AG04450 (cell line): Measurements from ENCODE around the gene CENPO. TPM values are rescaled to one million over a fixed set of nuclear protein-coding genes. Genes with fewer than 3 reads are reported as not detected.

ENCODE experiments used
- CTCF ChIA-PET: fragments of 300-600, 350-600 bp; formaldehyde crosslinking; extraction: SDS; loops from one replicate; lab custom pipeline; 2022; ENCODE audit warnings: antibody characterized with exemption, inconsistent platforms; lab: Charles Lee
- POLR2A ChIA-PET: fragments of 350-600 bp; formaldehyde crosslinking; extraction: SDS; loops from one replicate; lab custom pipeline; 2021; ENCODE audit warnings: antibody characterized with exemption, inconsistent platforms; lab: Yijun Ruan, JAX
- DNase-seq: peaks from one replicate; pipeline ENCODE4 v3.0.0-alpha.2; 2011; ENCODE audit warnings: low read depth, low spot score
- H3K27ac ChIP-seq: one replicate; pipeline ENCODE4 v1.5.1; 2012; ENCODE audit warnings: low read depth, low read length, control low read depth
- H3K27me3 ChIP-seq: one replicate; pipeline ENCODE4 v1.6.0; 2012; ENCODE audit warnings: low read length; ENCODE audit not compliant: control insufficient read depth, insufficient read depth
- H3K4me3 ChIP-seq: 2 replicates; pipeline ENCODE4 v1.5.1; 2011; ENCODE audit warnings: mild to moderate bottlenecking, low read depth, low read length, control low read depth
- H3K9me3 ChIP-seq: 2 replicates; pipeline ENCODE4 v1.5.1; 2012; ENCODE audit warnings: low read length; ENCODE audit not compliant: control insufficient read depth, insufficient read depth
- CTCF ChIP-seq: IDR thresholded peaks from 2 replicates; pipeline ENCODE4 v1.5.1; 2011; ENCODE audit warnings: low read depth, low read length, control low read depth, inconsistent platforms
- polyA plus RNA-seq: library from polyadenylated mRNA; depleted of rRNA; stranded (reverse); fragments of >200 nt; gene quantifications from 2 replicates; pipeline ENCODE4 v1.2.3, GENCODE V29; 2011

Gene CENPO
- polyA plus RNA-seq, 1 experiment: 15.7 TPM

- no peak overlapping the region for H3K27ac ChIP-seq
- no peaks in the 10 kb centered on the region for H3K27me3 ChIP-seq
- no peak overlapping the region for H3K4me3 ChIP-seq
- TF ChIP-seq CTCF: no peak
- DNase-seq: no peak
- ChIA-PET CTCF (interaction anchor here (1.5 kb wide), 1 partner anchor 26 kb away, joined by 3 read pairs; no protein-coding TSS in a partner anchor), POLR2A (no interaction called here)
- peaks cover under 1% of the 10 kb centered on the region; the same call in 1 of the 2 replicates for H3K9me3 ChIP-seq
Observed at GRCh38 chr2:24853996-24854395, 60.8 kb downstream of the CENPO start.

DNA sequence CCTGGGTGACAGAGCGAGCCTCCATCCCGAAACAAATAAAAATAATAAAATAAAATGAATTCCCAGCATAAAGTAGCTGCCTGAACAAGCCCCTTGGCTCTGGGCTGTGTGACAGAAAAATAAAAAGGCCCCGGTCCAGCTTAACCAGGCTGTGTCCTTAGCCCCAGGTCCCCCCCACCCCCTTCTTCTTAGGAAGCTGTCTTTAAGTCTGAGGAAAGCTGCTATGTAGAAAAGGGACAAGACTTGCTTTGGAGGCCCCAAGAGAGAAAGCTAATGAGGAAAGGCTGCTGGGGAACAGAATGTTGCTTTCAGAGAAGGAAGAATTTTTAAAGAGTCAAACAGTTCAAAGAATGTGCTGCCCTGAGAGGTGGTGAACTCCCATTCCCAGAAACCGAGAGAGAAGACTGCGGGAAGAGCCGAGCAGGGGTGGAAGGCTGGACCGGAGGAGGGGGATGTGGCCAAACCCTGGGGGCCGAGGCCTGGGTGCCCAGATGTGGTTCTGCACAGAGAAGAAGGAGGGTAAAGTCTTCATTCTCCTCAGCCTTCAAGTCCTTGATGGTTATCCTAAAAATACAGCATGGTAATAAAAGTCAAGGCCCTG is 61.9 kb downstream of the CENPO start:
- TF ChIP-seq CTCF: no peak
- ChIA-PET CTCF (interaction anchor here (0.6 kb wide), 1 partner anchor 29 kb away, joined by 3 read pairs; no protein-coding TSS in a partner anchor), POLR2A (no interaction called here)
- Histone ChIP-seq H3K27me3 (no peaks in the 10 kb centered on the region), H3K27ac (peak overlapping the region; percentile 47), H3K4me3 (no peak overlapping the region), H3K9me3 (no peaks in the 10 kb centered on the region; the same call in 1 of the 2 replicates)
- DNase-seq: no peak

DNA sequence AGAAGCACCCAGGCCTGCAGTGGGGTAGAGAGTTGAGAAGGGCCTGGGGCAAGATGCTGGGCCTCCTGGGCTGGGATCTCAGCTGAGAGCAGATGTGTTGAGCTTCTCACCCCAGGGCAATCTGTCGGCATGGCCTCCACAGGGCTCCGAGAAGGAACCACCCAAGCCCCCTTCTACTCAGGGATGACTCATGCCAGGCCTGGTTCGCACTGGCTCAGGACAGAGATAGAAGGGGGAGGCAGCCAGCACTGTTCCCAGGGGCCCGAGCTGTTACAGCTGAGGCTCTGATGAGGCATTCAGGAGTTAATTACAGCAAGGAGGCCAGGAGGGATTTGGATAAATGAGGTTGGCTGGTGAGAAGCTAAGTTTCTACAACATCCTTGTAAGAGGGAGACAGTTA is 62.5 kb downstream of the CENPO start:
- Histone ChIP-seq H3K27ac (peak overlapping the region; percentile 47), H3K27me3 (no peaks in the 10 kb centered on the region), H3K4me3 (no peak overlapping the region), H3K9me3 (no peaks in the 10 kb centered on the region; the same call in 1 of the 2 replicates)
- CTCF ChIA-PET: interaction anchor here (0.6 kb wide), 1 partner anchor 28 kb away, joined by 3 read pairs; no protein-coding TSS in a partner anchor
- DNase-seq: no peak
- POLR2A ChIA-PET: no interaction called here
- no peak for TF ChIP-seq CTCF

DNA sequence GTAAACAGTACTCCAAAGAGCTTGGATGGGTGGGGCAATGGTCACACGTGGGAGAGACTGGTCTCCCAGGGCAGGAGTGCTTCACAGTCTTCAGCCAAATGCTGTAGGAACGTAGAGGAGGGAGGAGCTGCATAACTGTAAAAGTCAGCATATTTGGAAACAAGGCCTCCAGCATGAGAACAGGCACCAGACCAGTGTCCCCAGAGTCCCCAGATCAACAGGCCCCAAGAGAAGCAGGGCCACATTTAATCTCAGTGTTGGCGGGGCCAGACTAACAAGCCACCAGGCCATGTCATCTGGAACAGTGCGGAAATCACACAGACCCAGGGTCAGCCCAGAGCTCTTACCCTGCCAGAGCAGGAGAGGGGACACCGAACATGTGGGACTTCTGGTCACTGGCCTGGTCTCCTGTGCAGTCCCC is 63.6 kb downstream of the CENPO start:
- CTCF ChIA-PET: no interaction called here
- Histone ChIP-seq H3K9me3 (no peaks in the 10 kb centered on the region; the same call in 1 of the 2 replicates), H3K27me3 (no peaks in the 10 kb centered on the region), H3K27ac (no peak overlapping the region), H3K4me3 (no peak overlapping the region)
- POLR2A ChIA-PET: no interaction called here
- no peak for DNase-seq
- TF ChIP-seq CTCF: no peak

DNA sequence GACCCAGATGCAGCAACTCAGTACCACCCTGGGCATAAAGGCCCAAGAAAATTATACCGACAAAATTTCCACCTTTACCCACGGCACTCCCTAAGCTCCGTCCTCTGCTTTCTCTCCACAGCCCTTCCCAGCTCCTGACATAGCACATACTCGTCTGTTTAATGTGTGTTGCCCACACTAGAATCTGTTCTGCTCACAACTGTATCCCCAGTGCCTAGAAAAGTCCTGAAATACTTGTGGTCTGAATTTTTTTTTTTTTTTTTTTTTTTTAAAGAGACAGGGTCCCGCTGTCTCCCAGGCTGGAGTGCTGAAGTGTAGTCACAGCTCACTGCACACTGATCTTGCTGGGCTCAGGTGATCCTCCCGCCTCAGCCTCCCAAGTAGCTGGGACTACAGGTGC is 64.5 kb downstream of the CENPO start:
- CTCF ChIA-PET: interaction anchor here (1.1 kb wide), 1 partner anchor 117 kb away, joined by 3 read pairs; no protein-coding TSS in a partner anchor
- no peak for TF ChIP-seq CTCF
- H3K27me3 ChIP-seq: no peaks in the 10 kb centered on the region
- H3K27ac ChIP-seq: no peak overlapping the region
- H3K4me3 ChIP-seq: no peak overlapping the region
- H3K9me3 ChIP-seq: no peaks in the 10 kb centered on the region
- DNase-seq: no peak
- POLR2A ChIA-PET: no interaction called here
